Glutamatergic neuron (in vitro differentiated cells): Measurements from ENCODE around the gene ZMYND10. TPM values are rescaled to one million over a fixed set of nuclear protein-coding genes. Genes with fewer than 3 reads are reported as not detected.

Experiments used
- DNase-seq: peaks from one replicate; pipeline ENCODE4 v3.0.0; 2022
- H3K27ac Mint-ChIP-seq: one replicate; pipeline ENCODE4 v1.8.0; 2020; ENCODE audit warnings: mild to moderate bottlenecking, mixed read lengths, inconsistent platforms; ENCODE audit not compliant: unreplicated experiment
- H3K27me3 Mint-ChIP-seq: one replicate; pipeline ENCODE4 v1.8.0; 2020; ENCODE audit warnings: mild to moderate bottlenecking, moderate library complexity, mixed read lengths, inconsistent platforms; ENCODE audit not compliant: unreplicated experiment
- H3K36me3 Mint-ChIP-seq: one replicate; pipeline ENCODE4 v1.8.0; 2020; ENCODE audit warnings: mild to moderate bottlenecking, mixed read lengths, inconsistent platforms; ENCODE audit not compliant: unreplicated experiment
- H3K4me1 Mint-ChIP-seq: one replicate; pipeline ENCODE4 v1.8.0; 2020; ENCODE audit warnings: mild to moderate bottlenecking, low read depth, mixed read lengths, inconsistent platforms; ENCODE audit not compliant: unreplicated experiment
- H3K4me3 Mint-ChIP-seq: one replicate; pipeline ENCODE4 v1.8.0; 2020; ENCODE audit warnings: mild to moderate bottlenecking, mixed read lengths, inconsistent platforms; ENCODE audit not compliant: unreplicated experiment
- H3K9me3 Mint-ChIP-seq: one replicate; pipeline ENCODE4 v1.8.0; 2020; ENCODE audit warnings: mild to moderate bottlenecking, moderate library complexity, mixed read lengths, inconsistent platforms; ENCODE audit not compliant: unreplicated experiment
- total RNA-seq: library from RNA; stranded (reverse); fragmentation: NEBNext Ultra II Directional; extraction: Animal tissue kit (Norgen Biotek cat#: 25700); gene quantifications from one replicate; pipeline ENCODE4 v1.2.1, GENCODE V29; 2021; ENCODE audit not compliant: unreplicated experiment
- TF ChIP-seq, protein P1 (sequence below): fragments of 200-600 bp; sonication (generic); IDR thresholded peaks from one replicate; pipeline ENCODE4 v1.5.0; 2021; ENCODE audit not compliant: partially characterized antibody, unreplicated experiment

Gene ZMYND10
- total RNA-seq, 1 donor from 2014 or later: 1.3 TPM

DNA sequence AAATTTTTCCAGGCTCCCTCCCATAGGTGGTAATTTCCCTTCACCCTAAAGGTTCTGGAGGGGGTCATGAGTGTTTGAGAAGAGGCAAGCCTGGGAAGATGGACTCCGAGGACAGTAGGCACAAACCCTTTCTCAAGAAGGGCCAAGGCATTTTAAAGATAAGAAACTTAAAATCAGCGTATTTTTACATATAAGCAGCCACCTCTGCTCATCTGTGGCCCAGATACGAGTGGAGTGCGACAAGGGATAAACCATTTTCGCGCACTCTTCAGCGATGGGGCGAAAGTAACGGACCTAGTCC is 5.4 kb downstream of the ZMYND10 start:
- TF ChIP-seq, protein P1, sequence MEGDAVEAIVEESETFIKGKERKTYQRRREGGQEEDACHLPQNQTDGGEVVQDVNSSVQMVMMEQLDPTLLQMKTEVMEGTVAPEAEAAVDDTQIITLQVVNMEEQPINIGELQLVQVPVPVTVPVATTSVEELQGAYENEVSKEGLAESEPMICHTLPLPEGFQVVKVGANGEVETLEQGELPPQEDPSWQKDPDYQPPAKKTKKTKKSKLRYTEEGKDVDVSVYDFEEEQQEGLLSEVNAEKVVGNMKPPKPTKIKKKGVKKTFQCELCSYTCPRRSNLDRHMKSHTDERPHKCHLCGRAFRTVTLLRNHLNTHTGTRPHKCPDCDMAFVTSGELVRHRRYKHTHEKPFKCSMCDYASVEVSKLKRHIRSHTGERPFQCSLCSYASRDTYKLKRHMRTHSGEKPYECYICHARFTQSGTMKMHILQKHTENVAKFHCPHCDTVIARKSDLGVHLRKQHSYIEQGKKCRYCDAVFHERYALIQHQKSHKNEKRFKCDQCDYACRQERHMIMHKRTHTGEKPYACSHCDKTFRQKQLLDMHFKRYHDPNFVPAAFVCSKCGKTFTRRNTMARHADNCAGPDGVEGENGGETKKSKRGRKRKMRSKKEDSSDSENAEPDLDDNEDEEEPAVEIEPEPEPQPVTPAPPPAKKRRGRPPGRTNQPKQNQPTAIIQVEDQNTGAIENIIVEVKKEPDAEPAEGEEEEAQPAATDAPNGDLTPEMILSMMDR: no peak
- peaks cover 32% of the 10 kb centered on the region for H3K27me3 Mint-ChIP-seq
- peak overlapping the region; percentile 42 for H3K4me3 Mint-ChIP-seq
- H3K9me3 Mint-ChIP-seq: peaks cover 22% of the 10 kb centered on the region
- H3K36me3 Mint-ChIP-seq: peaks cover 4% of the 10 kb centered on the region
- H3K27ac Mint-ChIP-seq: no peak overlapping the region
- H3K4me1 Mint-ChIP-seq: peaks cover 20% of the 10 kb centered on the region
- DNase-seq: no peak

DNA sequence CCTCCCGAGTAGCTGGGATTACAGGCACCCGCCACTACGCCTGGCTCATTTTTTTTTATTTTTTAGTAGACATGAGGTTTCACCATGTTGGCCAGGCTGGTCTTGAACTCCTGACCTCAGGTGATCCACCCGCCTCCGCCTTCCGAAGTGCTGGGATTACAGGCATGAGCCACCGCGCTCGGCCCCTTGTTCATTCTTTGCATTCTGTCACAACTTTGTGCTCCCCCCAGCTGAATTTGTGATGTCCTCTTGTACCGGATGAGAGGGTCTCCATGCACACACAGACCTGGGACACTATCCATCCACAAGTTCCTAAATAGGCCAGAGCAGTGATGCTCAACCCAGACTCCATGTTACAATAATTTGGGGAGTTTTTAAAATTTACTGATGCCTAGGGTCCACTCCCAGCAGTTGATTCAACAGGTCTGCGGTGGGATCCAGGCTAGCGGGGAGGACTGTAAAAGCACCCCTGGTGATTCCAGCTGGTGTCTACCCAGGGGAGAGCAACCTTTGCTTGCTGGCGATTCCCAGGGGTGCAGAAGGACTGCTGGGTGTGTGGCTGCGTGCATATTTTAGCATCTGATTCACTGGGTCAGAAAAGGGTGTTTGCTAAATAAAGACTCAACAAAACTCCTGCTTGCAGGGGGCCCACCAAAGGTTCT is 5.9 kb downstream of the ZMYND10 start:
- H3K9me3 Mint-ChIP-seq: peaks cover 22% of the 10 kb centered on the region
- peaks cover 32% of the 10 kb centered on the region for H3K27me3 Mint-ChIP-seq
- no peak for DNase-seq

DNA sequence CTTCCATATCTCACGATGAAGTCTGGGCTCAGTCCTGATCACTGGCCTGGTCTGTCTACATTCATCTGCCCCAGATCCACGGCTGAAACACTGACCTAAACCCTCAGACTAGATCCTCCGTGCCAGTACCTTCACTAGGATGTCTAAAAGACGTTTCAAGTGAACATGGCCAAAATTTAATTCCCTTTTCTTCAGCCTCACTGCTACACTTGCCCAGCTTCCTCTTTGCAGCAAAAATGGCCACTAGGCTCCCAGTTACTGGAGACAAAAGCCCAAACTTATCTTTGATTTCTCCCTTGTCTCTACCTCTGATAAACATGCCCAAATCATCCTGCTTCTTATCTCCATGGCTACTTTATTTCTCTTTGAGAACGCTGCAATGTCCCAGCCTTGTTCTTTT is 6.6 kb downstream of the ZMYND10 start:
- Mint-ChIP-seq H3K27me3 (peaks cover 30% of the 10 kb centered on the region), H3K27ac (peak overlapping the region; percentile 40)

More for the DNA sequence above, 5.9 kb downstream of the ZMYND10 start:
- H3K27ac Mint-ChIP-seq: no peak overlapping the region
- H3K4me3 Mint-ChIP-seq: peak overlapping the region; percentile 69
- H3K36me3 Mint-ChIP-seq: peaks cover 4% of the 10 kb centered on the region
- TF ChIP-seq, protein P1: no peak
- H3K4me1 Mint-ChIP-seq: peaks cover 20% of the 10 kb centered on the region

DNA sequence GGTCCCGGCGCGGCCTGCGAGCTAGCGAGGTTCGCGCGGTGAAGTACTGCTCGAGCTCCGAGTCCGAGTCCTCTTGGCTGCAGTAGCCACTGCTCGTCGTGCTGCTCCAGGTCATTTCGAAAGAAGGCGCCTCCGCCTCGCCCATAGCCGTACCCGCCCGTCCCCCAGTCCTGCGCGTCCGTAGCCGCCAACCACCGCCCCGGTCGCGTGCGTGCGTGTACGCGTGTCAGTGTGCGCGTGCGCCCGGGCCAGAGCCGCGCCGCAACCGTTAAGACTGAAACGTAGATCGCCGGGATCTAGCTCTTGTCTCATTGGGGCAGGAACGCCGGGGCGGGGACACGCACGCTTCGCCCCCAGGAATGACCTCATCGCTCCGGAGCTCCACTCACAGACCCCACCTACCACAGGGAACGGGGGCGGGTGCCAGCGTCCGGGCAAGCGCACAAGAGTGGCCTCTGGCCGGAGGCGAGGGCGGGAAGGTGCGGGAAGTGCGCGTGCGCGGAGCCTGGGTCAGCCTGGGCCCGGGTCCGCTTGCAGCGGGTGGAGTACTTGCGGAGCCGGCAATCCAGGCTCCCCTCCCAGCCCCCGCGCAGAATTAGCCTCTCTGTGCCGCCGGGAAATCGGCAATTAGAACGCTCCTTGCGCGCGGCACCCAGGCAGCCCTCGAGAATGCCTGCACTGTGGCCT is 8.2 kb downstream of the ZMYND10 start:
- peak overlapping the region; percentile 93 for H3K27ac Mint-ChIP-seq
- DNase-seq: peak; percentile 99
- peaks cover 4% of the 10 kb centered on the region for H3K36me3 Mint-ChIP-seq
- peaks cover 29% of the 10 kb centered on the region for H3K4me1 Mint-ChIP-seq
- TF ChIP-seq, protein P1: no peak
- peak overlapping the region; percentile 93 for H3K4me3 Mint-ChIP-seq
- H3K27me3 Mint-ChIP-seq: peaks cover 27% of the 10 kb centered on the region
- H3K9me3 Mint-ChIP-seq: peaks cover 20% of the 10 kb centered on the region

More for the DNA sequence above, 6.6 kb downstream of the ZMYND10 start:
- TF ChIP-seq, protein P1: no peak
- DNase-seq: no peak
- Mint-ChIP-seq H3K9me3 (peaks cover 22% of the 10 kb centered on the region), H3K4me3 (peak overlapping the region; percentile 93), H3K36me3 (peaks cover 4% of the 10 kb centered on the region), H3K4me1 (peaks cover 24% of the 10 kb centered on the region)
